ENCODE measurements around the gene IPO9.

GRCh38 chr1:201898240-201898894, 69.4 kb downstream of the IPO9 start:
- no peak for TF ChIP-seq POLR2A (IDR thresholded peaks at IDR 0.05; ENCODE audit: extremely low read depth, insufficient read length)
- TF ChIP-seq CTCF (IDR thresholded peaks at IDR 0.05; ENCODE audit: low read depth, low read length), result no peak
- TF ChIP-seq MYC (IDR thresholded peaks at IDR 0.05; ENCODE audit: low read depth, low read length), result no peak
